Midbrain (tissue), 1 donor: ENCODE data around the gene LRCH4.
"Not testable (repeated sequence)": the region's sequence is repeated elsewhere in the genome, so short reads cannot be mapped to it uniquely, and the experiment has no call there.

Source experiments
- DNase-seq: peaks from one replicate; lab custom pipeline; 2025; lab: John Stamatoyannopoulos, UW

Gene LRCH4

GRCh38 chr7:100567751-100568175 is 18.2 kb downstream of the LRCH4 start:
- no peak for DNase-seq

GRCh38 chr7:100567031-100567730 is 18.7 kb downstream of the LRCH4 start:
- DNase-seq = no peak

GRCh38 chr7:100566018-100566531 is 19.9 kb downstream of the LRCH4 start:
- DNase-seq = no peak

- no peak for DNase-seq
Observed at GRCh38 chr7:100565133-100565571, 20.8 kb downstream of the LRCH4 start.

- DNase-seq = not testable (repeated sequence)
Observed at GRCh38 chr7:100564405-100564804, 21.5 kb downstream of the LRCH4 start.

- DNase-seq = peak; percentile 77
Observed at GRCh38 chr7:100563809-100564400, 22.0 kb downstream of the LRCH4 start.

- no peak for DNase-seq
Observed at GRCh38 chr7:100563100-100563564, 22.8 kb downstream of the LRCH4 start.

GRCh38 chr7:100562195-100563099 is 23.5 kb downstream of the LRCH4 start:
- no peak for DNase-seq

GRCh38 chr7:100561491-100562194 is 24.3 kb downstream of the LRCH4 start:
- DNase-seq = no peak

GRCh38 chr7:100559127-100559526 is 26.8 kb downstream of the LRCH4 start:
- DNase-seq = no peak

GRCh38 chr7:100556541-100556940 is 29.4 kb downstream of the LRCH4 start:
- DNase-seq = no peak

GRCh38 chr7:100555701-100556100 is 30.2 kb downstream of the LRCH4 start:
- DNase-seq = no peak

- DNase-seq = no peak
Observed at GRCh38 chr7:100553032-100553431, 32.9 kb downstream of the LRCH4 start.

- DNase-seq = no peak
Observed at GRCh38 chr7:100552532-100552931, 33.4 kb downstream of the LRCH4 start.

GRCh38 chr7:100548446-100548845 is 37.5 kb downstream of the LRCH4 start:
- DNase-seq = not testable (repeated sequence)

- DNase-seq = no peak
Observed at GRCh38 chr7:100547872-100548271, 38.1 kb downstream of the LRCH4 start.

GRCh38 chr7:100546926-100547800 is 38.8 kb downstream of the LRCH4 start:
- DNase-seq = no peak

GRCh38 chr7:100546129-100546925 is 39.6 kb downstream of the LRCH4 start:
- DNase-seq = no peak

- DNase-seq = peak; percentile 31
Observed at GRCh38 chr7:100545360-100546128, 40.4 kb downstream of the LRCH4 start.
